KMS-11 (cell line): ENCODE results near the gene TGFBI.

Source experiments
- H2AFZ ChIP-seq: fragments of 200-600 bp; sonication (generic); 2 replicates; pipeline ENCODE4 v1.6.1; 2016; ENCODE audit warnings: antibody characterized with exemption, mixed run types, low read depth
- H3K27ac ChIP-seq: fragments of 200-600 bp; sonication (generic); 2 replicates; pipeline ENCODE4 v1.6.1; 2016; ENCODE audit warnings: mild to moderate bottlenecking, mixed run types
- H3K27me3 ChIP-seq: fragments of 200-600 bp; sonication (generic); 2 replicates; pipeline ENCODE4 v1.6.1; 2017; ENCODE audit warnings: mild to moderate bottlenecking, low read depth, mixed run types, moderate library complexity; ENCODE audit not compliant: insufficient read depth
- H3K36me3 ChIP-seq: fragments of 200-600 bp; sonication (generic); 2 replicates; pipeline ENCODE4 v1.6.1; 2017; ENCODE audit warnings: mild to moderate bottlenecking, mixed run types; ENCODE audit not compliant: insufficient read depth
- H3K4me1 ChIP-seq: fragments of 200-600 bp; sonication (generic); 2 replicates; pipeline ENCODE4 v1.6.1; 2016; ENCODE audit warnings: mild to moderate bottlenecking, low read depth, mixed run types; ENCODE audit not compliant: poor library complexity, severe bottlenecking
- H3K4me2 ChIP-seq: fragments of 200-600 bp; sonication (generic); 2 replicates; pipeline ENCODE4 v1.7.0; 2016; ENCODE audit warnings: mild to moderate bottlenecking, mixed run types
- H3K4me3 ChIP-seq: fragments of 200-600 bp; sonication (generic); IDR thresholded peaks from 2 replicates; pipeline ENCODE4 v1.6.1; 2017; ENCODE audit warnings: low read depth, low read length, mixed read lengths; ENCODE audit not compliant: insufficient read depth
- H3K79me2 ChIP-seq: fragments of 200-600 bp; sonication (generic); 2 replicates; pipeline ENCODE4 v1.6.1; 2016; ENCODE audit warnings: low read depth, mixed run types; ENCODE audit not compliant: insufficient read depth
- H3K9ac ChIP-seq: fragments of 200-600 bp; sonication (generic); 2 replicates; pipeline ENCODE4 v1.6.1; 2016; ENCODE audit warnings: mild to moderate bottlenecking, mixed run types
- H4K20me1 ChIP-seq: fragments of 200-600 bp; sonication (generic); 2 replicates; pipeline ENCODE4 v1.6.1; 2016; ENCODE audit warnings: mild to moderate bottlenecking, mixed run types; ENCODE audit not compliant: insufficient read depth
- CTCF ChIP-seq: fragments of 200-600 bp; sonication (generic); conservative IDR thresholded peaks from 2 replicates; pipeline ENCODE4 v1.6.1; 2017; ENCODE audit warnings: low read depth, mild to moderate bottlenecking, antibody characterized with exemption, low read length, moderate library complexity, mixed read lengths

TGFBI gene

GRCh38 chr5:136013559-136013958 lies 15.2 kb upstream of the TGFBI start:
- Histone ChIP-seq H2AFZ (no peak overlapping the region), H3K36me3 (no peaks in the 10 kb centered on the region), H3K9ac (no peak overlapping the region), H3K4me1 (no peaks in the 10 kb centered on the region), H4K20me1 (no peaks in the 10 kb centered on the region), H3K4me3 (no peak overlapping the region), H3K4me2 (no peak overlapping the region), H3K27me3 (no peaks in the 10 kb centered on the region), H3K27ac (no peak overlapping the region), H3K79me2 (no peaks in the 10 kb centered on the region)
- no peak for TF ChIP-seq CTCF

- H3K4me1 ChIP-seq, result no peaks in the 10 kb centered on the region
- H3K4me3 ChIP-seq, result no peak overlapping the region
- H3K79me2 ChIP-seq, result no peaks in the 10 kb centered on the region
- no peak overlapping the region for H3K27ac ChIP-seq
- H3K36me3 ChIP-seq, result no peaks in the 10 kb centered on the region
- no peak overlapping the region for H3K9ac ChIP-seq
- no peak for TF ChIP-seq CTCF
- H2AFZ ChIP-seq, result no peak overlapping the region
- no peak overlapping the region for H3K4me2 ChIP-seq
- H3K27me3 ChIP-seq, result no peaks in the 10 kb centered on the region
- H4K20me1 ChIP-seq, result no peaks in the 10 kb centered on the region
Measured at GRCh38 chr5:136014049-136015002, 14.5 kb upstream of the TGFBI start.

- Histone ChIP-seq H3K27ac (no peak overlapping the region), H3K36me3 (no peaks in the 10 kb centered on the region), H4K20me1 (no peaks in the 10 kb centered on the region), H3K4me1 (no peaks in the 10 kb centered on the region), H3K79me2 (no peaks in the 10 kb centered on the region), H3K9ac (no peak overlapping the region), H2AFZ (no peak overlapping the region), H3K4me2 (no peak overlapping the region), H3K27me3 (no peaks in the 10 kb centered on the region), H3K4me3 (no peak overlapping the region)
- no peak for TF ChIP-seq CTCF
Measured at GRCh38 chr5:136015003-136015375, 13.8 kb upstream of the TGFBI start.

GRCh38 chr5:136015966-136016650 lies 12.7 kb upstream of the TGFBI start:
- Histone ChIP-seq H2AFZ (no peak overlapping the region), H3K27me3 (no peaks in the 10 kb centered on the region), H3K27ac (no peak overlapping the region), H3K9ac (no peak overlapping the region), H3K4me3 (no peak overlapping the region), H3K4me1 (no peaks in the 10 kb centered on the region), H3K36me3 (no peaks in the 10 kb centered on the region), H3K4me2 (no peak overlapping the region), H4K20me1 (no peaks in the 10 kb centered on the region), H3K79me2 (no peaks in the 10 kb centered on the region)
- no peak for TF ChIP-seq CTCF
